HCT116 (cell line): ENCODE data around the gene GTF3C2. TPM values are rescaled to one million over a fixed set of nuclear protein-coding genes. Genes with fewer than 3 reads are reported as not detected.

Experiments used
- ATAC-seq: fragments of 200-7000 bp; cut with Tn5 transposase; 2 replicates; pipeline ENCODE4 v1.9.1; 2020; ENCODE audit warnings: mild to moderate bottlenecking, moderate library complexity
- BruUV-seq: library from RNA; stranded (reverse); fragments of 400-500 nt; replicated peaks from 2 replicates; lab custom pipeline; 2021; lab: Mats Ljungman, UMichigan
- CTCF ChIA-PET: fragments of 300-600 bp; sonication (Branson Sonifier 250); formaldehyde crosslinking; loops from one replicate; lab custom pipeline; 2021; ENCODE audit warnings: antibody characterized with exemption; lab: Charles Lee
- POLR2A ChIA-PET: fragments of 300-600, 350-600 bp; sonication (Branson Sonifier 250); formaldehyde crosslinking; loops from one replicate; lab custom pipeline; 2021; ENCODE audit warnings: antibody characterized with exemption; lab: Charles Lee
- RAD21 ChIA-PET, 2 experiments: fragments of 300-600 bp; sonication (Branson Sonifier 250); formaldehyde crosslinking; loops; one replicate each; lab custom pipeline; 2023; ENCODE audit warnings: low total read pairs in 2 of 2; ENCODE audit not compliant: uncharacterized antibody in 2 of 2, unreplicated experiment in 2 of 2, low non-redundant PET in 1 of 2; lab: Charles Lee
- DNase-seq: peaks from one replicate; pipeline ENCODE4 v3.0.0-alpha.2; 2010; ENCODE audit warnings: low read depth, low spot score
- H2AFZ ChIP-seq: fragments of 200-600 bp; shearing (Covaris generic), sonication (generic); 2 replicates; pipeline ENCODE4 v1.6.1; 2017; ENCODE audit warnings: low read depth, mixed run types, mixed read lengths, antibody characterized with exemption, low read length; ENCODE audit not compliant: poor library complexity, severe bottlenecking
- H3K27ac ChIP-seq: 2 replicates; pipeline ENCODE4 v1.5.1; 2012; ENCODE audit warnings: low read depth, low read length
- H3K27me3 ChIP-seq: fragments of 200-600 bp; sonication (generic); 2 replicates; pipeline ENCODE4 v1.6.1; 2016; ENCODE audit warnings: mixed run types, low read length, mixed read lengths; ENCODE audit not compliant: insufficient read depth
- H3K36me3 ChIP-seq, 2 experiments: fragments of 200-500 bp in 1 of 2; fragments of 200-600 bp in 1 of 2; sonication (Bioruptor generic) in 1 of 2; sonication (generic) in 1 of 2; 2 replicates each; pipeline versions ENCODE4 v1.5.1 to v1.6.1; 2014 to 2016; ENCODE audit warnings: low read length in 2 of 2, inconsistent platforms in 1 of 2, mixed read lengths in 1 of 2, mixed run types in 1 of 2; ENCODE audit not compliant: insufficient read depth in 2 of 2, control insufficient read depth in 1 of 2
- H3K4me1 ChIP-seq, 2 experiments: fragments of 200-600 bp in 1 of 2; sonication (generic) in 1 of 2; 2 replicates each; pipeline versions ENCODE4 v1.5.1 to v1.6.1; 2012 to 2017; ENCODE audit warnings: low read length in 2 of 2, inconsistent platforms in 1 of 2, mild to moderate bottlenecking in 1 of 2, mixed read lengths in 1 of 2, mixed run types in 1 of 2, moderate library complexity in 1 of 2; ENCODE audit not compliant: insufficient read depth in 2 of 2, control insufficient read depth in 1 of 2
- H3K4me2 ChIP-seq: fragments of 200-600 bp; sonication (generic); 2 replicates; pipeline ENCODE4 v1.6.1; 2017; ENCODE audit warnings: mixed run types, low read length, mixed read lengths
- H3K4me3 ChIP-seq, 2 experiments: fragments of 200-600 bp in 1 of 2; sonication (generic) in 1 of 2; replicated peaks in 1 of 2; 2 replicates each; pipeline ENCODE4 v1.5.1; 2011 to 2016; ENCODE audit warnings: low read length in 2 of 2, control low read depth in 1 of 2, low read depth in 1 of 2, mild to moderate bottlenecking in 1 of 2, mixed read lengths in 1 of 2, mixed run types in 1 of 2
- H3K79me2 ChIP-seq: fragments of 200-600 bp; sonication (generic); 2 replicates; pipeline ENCODE4 v1.6.1; 2017; ENCODE audit warnings: mild to moderate bottlenecking, mixed run types, low read length, moderate library complexity, mixed read lengths; ENCODE audit not compliant: insufficient read depth
- H3K9ac ChIP-seq: fragments of 200-600 bp; sonication (generic); 2 replicates; pipeline ENCODE4 v1.6.1; 2016; ENCODE audit warnings: low read length, mixed read lengths
- H3K9me2 ChIP-seq: fragments of 200-600 bp; sonication (generic), shearing (Covaris generic); 2 replicates; pipeline ENCODE4 v1.6.1; 2017; ENCODE audit warnings: mixed run types, mild to moderate bottlenecking, moderate library complexity; ENCODE audit not compliant: insufficient read depth
- H3K9me3 ChIP-seq, 2 experiments: fragments of 200-500 bp in 1 of 2; fragments of 200-600 bp in 1 of 2; sonication (Bioruptor generic) in 1 of 2; sonication (generic) in 1 of 2; 2 replicates each; pipeline ENCODE4 v1.6.1; 2014 to 2017; ENCODE audit warnings: low read length in 2 of 2, mixed read lengths in 2 of 2, inconsistent platforms in 1 of 2, low read depth in 1 of 2, mild to moderate bottlenecking in 1 of 2, mixed run types in 1 of 2, moderate library complexity in 1 of 2; ENCODE audit not compliant: control insufficient read depth in 1 of 2, insufficient read depth in 1 of 2
- H4K20me1 ChIP-seq: fragments of 200-600 bp; sonication (generic), shearing (Covaris generic); 2 replicates; pipeline ENCODE4 v1.6.1; 2017; ENCODE audit warnings: mixed run types, mild to moderate bottlenecking, moderate library complexity; ENCODE audit not compliant: insufficient read depth
- ATF3 ChIP-seq: IDR thresholded peaks from 2 replicates; pipeline ENCODE4 v1.6.1; 2012
- CBX3 ChIP-seq: IDR thresholded peaks from 2 replicates; pipeline ENCODE4 v1.6.1; 2012; ENCODE audit warnings: low read depth
- CEBPB ChIP-seq: IDR thresholded peaks from 2 replicates; pipeline ENCODE4 v1.6.1; 2012; ENCODE audit warnings: low read depth
- ELF1 ChIP-seq: IDR thresholded peaks from 2 replicates; pipeline ENCODE4 v1.6.1; 2012; ENCODE audit warnings: low read depth, borderline replicate concordance
- EZH2phosphoT487 ChIP-seq: fragments of 200-600 bp; IDR thresholded peaks from 2 replicates; pipeline ENCODE4 v1.6.1; 2018; ENCODE audit warnings: antibody characterized with exemption, borderline replicate concordance
- JUND ChIP-seq: IDR thresholded peaks from 2 replicates; pipeline ENCODE4 v1.6.1; 2012
- MAX ChIP-seq: IDR thresholded peaks from 2 replicates; pipeline ENCODE4 v1.6.1; 2012
- POLR2A ChIP-seq: IDR thresholded peaks from 2 replicates; pipeline ENCODE4 v1.7.0; 2011; ENCODE audit warnings: borderline replicate concordance; ENCODE audit not compliant: insufficient read depth, insufficient read length; ENCODE audit errors: extremely low read depth
- REST ChIP-seq: IDR thresholded peaks from 2 replicates; pipeline ENCODE4 v1.6.1; 2012; ENCODE audit warnings: low read depth
- SIN3A ChIP-seq: IDR thresholded peaks from 2 replicates; pipeline ENCODE4 v1.6.1; 2012; ENCODE audit warnings: low read depth
- SP1 ChIP-seq: IDR thresholded peaks from 2 replicates; pipeline ENCODE4 v1.6.1; 2012; ENCODE audit warnings: low read depth
- SRF ChIP-seq: IDR thresholded peaks from 2 replicates; pipeline ENCODE4 v1.6.1; 2012; ENCODE audit warnings: low read depth
- TCF7L2 ChIP-seq: IDR thresholded peaks from 2 replicates; pipeline ENCODE4 v1.7.0; 2011; ENCODE audit warnings: borderline replicate concordance, inconsistent platforms; ENCODE audit not compliant: insufficient read depth, insufficient read length; ENCODE audit errors: extremely low read depth
- YY1 ChIP-seq: IDR thresholded peaks from 2 replicates; pipeline ENCODE4 v1.6.1; 2011; ENCODE audit warnings: low read length, low read depth, moderate library complexity, mild to moderate bottlenecking; ENCODE audit not compliant: insufficient replicate concordance; ENCODE audit errors: extremely low read depth
- intact Hi-C: fragments of 100-400 bp; cut with micrococcal nuclease; formaldehyde crosslinking; loops from 2 replicates; pipeline ENCODE4 v1.10.0; 2022
- total RNA-seq: library from RNA; stranded (reverse); gene quantifications from one replicate; pipeline ENCODE4 v1.2.1, GENCODE V29; 2021; ENCODE audit not compliant: unreplicated experiment
- TF ChIP-seq, protein P1 (sequence below), 3 experiments: fragments of 200-600 bp in 1 of 3; sonication (generic) in 1 of 3; IDR thresholded peaks in 2 of 3; conservative IDR thresholded peaks in 1 of 3; 2 replicates each; pipeline ENCODE4 v1.5.1; 2012 to 2017; ENCODE audit warnings: low read depth in 2 of 3, low read length in 2 of 3, antibody characterized with exemption in 1 of 3, borderline replicate concordance in 1 of 3, control low read depth in 1 of 3, mild to moderate bottlenecking in 1 of 3, mixed read lengths in 1 of 3, mixed run types in 1 of 3, moderate library complexity in 1 of 3; ENCODE audit not compliant: insufficient read depth in 1 of 3

Gene GTF3C2
- total RNA-seq, 1 experiment from 2014 or later, result 88.2 TPM

DNA sequence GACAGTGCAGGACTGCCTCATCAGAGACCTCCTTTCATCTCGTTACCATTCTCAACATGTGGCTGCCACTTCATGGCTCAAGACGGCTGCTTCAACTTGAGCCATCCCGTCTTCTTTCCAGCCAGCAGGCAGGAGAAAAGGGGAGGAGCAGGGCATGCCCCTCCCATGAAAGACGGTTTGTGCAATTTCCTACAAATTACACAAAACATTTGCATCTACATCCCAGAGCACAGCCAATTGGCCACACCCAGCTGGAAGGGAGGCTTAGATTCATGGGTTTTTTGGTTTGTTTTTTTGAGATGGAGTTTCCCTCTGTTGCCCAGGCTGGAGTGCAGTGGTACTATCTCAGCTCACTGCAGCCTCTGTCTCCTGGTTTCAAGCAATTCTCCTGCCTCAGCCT lies 60.1 kb downstream of the GTF3C2 start:
- Histone ChIP-seq H3K27me3 (no peaks in the 10 kb centered on the region), H3K79me2 (no peaks in the 10 kb centered on the region), H3K27ac (no peak overlapping the region), H3K4me3 (no peak overlapping the region), H3K9me2 (no peaks in the 10 kb centered on the region), H3K4me1 (peaks cover 21 to 23% of the 10 kb centered on the region in 2 experiments), H2AFZ (no peak overlapping the region), H3K36me3 (no peaks in the 10 kb centered on the region), H3K9ac (no peak overlapping the region), H3K9me3 (no peaks in the 10 kb centered on the region), H3K4me2 (no peak overlapping the region), H4K20me1 (no peaks in the 10 kb centered on the region)
- ChIA-PET POLR2A (no interaction called here), RAD21 (no interaction called here), CTCF (no interaction called here)
- DNase-seq (no peak), ATAC-seq (no peak)
- intact Hi-C loops, result no loop called here
- TF ChIP-seq JUND (no peak), YY1 (no peak), CBX3 (no peak), POLR2A (no peak), SIN3A (no peak), CEBPB (no peak), ATF3 (no peak), MAX (no peak), TCF7L2 (no peak), ELF1 (no peak), REST (no peak), SRF (no peak), EZH2phosphoT487 (no peak), SP1 (no peak)
- TF ChIP-seq, protein P1, sequence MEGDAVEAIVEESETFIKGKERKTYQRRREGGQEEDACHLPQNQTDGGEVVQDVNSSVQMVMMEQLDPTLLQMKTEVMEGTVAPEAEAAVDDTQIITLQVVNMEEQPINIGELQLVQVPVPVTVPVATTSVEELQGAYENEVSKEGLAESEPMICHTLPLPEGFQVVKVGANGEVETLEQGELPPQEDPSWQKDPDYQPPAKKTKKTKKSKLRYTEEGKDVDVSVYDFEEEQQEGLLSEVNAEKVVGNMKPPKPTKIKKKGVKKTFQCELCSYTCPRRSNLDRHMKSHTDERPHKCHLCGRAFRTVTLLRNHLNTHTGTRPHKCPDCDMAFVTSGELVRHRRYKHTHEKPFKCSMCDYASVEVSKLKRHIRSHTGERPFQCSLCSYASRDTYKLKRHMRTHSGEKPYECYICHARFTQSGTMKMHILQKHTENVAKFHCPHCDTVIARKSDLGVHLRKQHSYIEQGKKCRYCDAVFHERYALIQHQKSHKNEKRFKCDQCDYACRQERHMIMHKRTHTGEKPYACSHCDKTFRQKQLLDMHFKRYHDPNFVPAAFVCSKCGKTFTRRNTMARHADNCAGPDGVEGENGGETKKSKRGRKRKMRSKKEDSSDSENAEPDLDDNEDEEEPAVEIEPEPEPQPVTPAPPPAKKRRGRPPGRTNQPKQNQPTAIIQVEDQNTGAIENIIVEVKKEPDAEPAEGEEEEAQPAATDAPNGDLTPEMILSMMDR (IDR thresholded peaks at IDR 0.05 in 2 of 3, conservative IDR thresholded peaks at IDR 0.05 in 1 of 3; ENCODE audit: borderline replicate concordance in 1 of 3, insufficient read depth in 1 of 3, low read depth in 2 of 3, low read length in 2 of 3), result no peak
- BruUV-seq, result no TSS peak
